ENCODE measurements around the gene IQSEC3. TPM values are rescaled to one million over a fixed set of nuclear protein-coding genes. Genes with fewer than 3 reads are reported as not detected.

The IQSEC3 gene
- total and polyA plus RNA-seq, 2 experiments from 2014 or later, result 0.70 to 2.7 TPM

GRCh38 chr12:176321-177181 is 110.0 kb downstream of the IQSEC3 start:
- Histone ChIP-seq H3K27ac (peak overlapping the region; percentile 87), H3K79me2 (no peaks in the 10 kb centered on the region), H3K9me2 (replicated peaks; ENCODE audit: insufficient read depth) (no peaks in the 10 kb centered on the region), H2AFZ (no peak overlapping the region), H3K4me1 (ENCODE audit: insufficient read depth) (no peaks in the 10 kb centered on the region), H3K27me3 (no peaks in the 10 kb centered on the region), H3K4me3 (no peak overlapping the region), H3K4me2 (no peak overlapping the region), H3K36me3 (replicated peaks; ENCODE audit: insufficient read depth, low read depth) (no peaks in the 10 kb centered on the region), H3K9me3 (ENCODE audit: low read depth) (no peaks in the 10 kb centered on the region), H4K20me1 (ENCODE audit: insufficient read depth, poor library complexity, severe bottlenecking) (no peaks in the 10 kb centered on the region)
- TF ChIP-seq EZH2phosphoT487 (IDR thresholded peaks at IDR 0.05; ENCODE audit: low read depth, severe bottlenecking, unreplicated experiment) (no peak), EZH2 (IDR thresholded peaks at IDR 0.05; ENCODE audit: borderline replicate concordance) (no peak)
- TF ChIP-seq, protein P1, sequence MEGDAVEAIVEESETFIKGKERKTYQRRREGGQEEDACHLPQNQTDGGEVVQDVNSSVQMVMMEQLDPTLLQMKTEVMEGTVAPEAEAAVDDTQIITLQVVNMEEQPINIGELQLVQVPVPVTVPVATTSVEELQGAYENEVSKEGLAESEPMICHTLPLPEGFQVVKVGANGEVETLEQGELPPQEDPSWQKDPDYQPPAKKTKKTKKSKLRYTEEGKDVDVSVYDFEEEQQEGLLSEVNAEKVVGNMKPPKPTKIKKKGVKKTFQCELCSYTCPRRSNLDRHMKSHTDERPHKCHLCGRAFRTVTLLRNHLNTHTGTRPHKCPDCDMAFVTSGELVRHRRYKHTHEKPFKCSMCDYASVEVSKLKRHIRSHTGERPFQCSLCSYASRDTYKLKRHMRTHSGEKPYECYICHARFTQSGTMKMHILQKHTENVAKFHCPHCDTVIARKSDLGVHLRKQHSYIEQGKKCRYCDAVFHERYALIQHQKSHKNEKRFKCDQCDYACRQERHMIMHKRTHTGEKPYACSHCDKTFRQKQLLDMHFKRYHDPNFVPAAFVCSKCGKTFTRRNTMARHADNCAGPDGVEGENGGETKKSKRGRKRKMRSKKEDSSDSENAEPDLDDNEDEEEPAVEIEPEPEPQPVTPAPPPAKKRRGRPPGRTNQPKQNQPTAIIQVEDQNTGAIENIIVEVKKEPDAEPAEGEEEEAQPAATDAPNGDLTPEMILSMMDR (IDR thresholded peaks at IDR 0.05; ENCODE audit: poor library complexity), result no peak
- WGBS (ENCODE audit: low lambda C conversion rate, missing lambda C conversion rate), result 70% methylated on average over 16 of the region's 16 CpGs
- peak; percentile 72 for DNase-seq (ENCODE audit: low spot score)

GRCh38 chr12:177336-177979 is 110.9 kb downstream of the IQSEC3 start:
- Histone ChIP-seq H3K36me3 (replicated peaks; ENCODE audit: insufficient read depth, low read depth) (no peaks in the 10 kb centered on the region), H3K79me2 (no peaks in the 10 kb centered on the region), H3K4me1 (ENCODE audit: insufficient read depth) (no peaks in the 10 kb centered on the region), H3K27ac (no peak overlapping the region), H3K4me2 (no peak overlapping the region), H3K9me3 (ENCODE audit: low read depth) (no peaks in the 10 kb centered on the region), H2AFZ (no peak overlapping the region), H3K27me3 (no peaks in the 10 kb centered on the region), H3K4me3 (no peak overlapping the region), H3K9me2 (replicated peaks; ENCODE audit: insufficient read depth) (no peaks in the 10 kb centered on the region), H4K20me1 (ENCODE audit: insufficient read depth, poor library complexity, severe bottlenecking) (no peaks in the 10 kb centered on the region)
- 82% methylated on average over 11 of the region's 11 CpGs for WGBS (ENCODE audit: low lambda C conversion rate, missing lambda C conversion rate)
- no peak for TF ChIP-seq EZH2 (IDR thresholded peaks at IDR 0.05; ENCODE audit: borderline replicate concordance)
- no peak for TF ChIP-seq EZH2phosphoT487 (IDR thresholded peaks at IDR 0.05; ENCODE audit: low read depth, severe bottlenecking, unreplicated experiment)
- TF ChIP-seq, protein P1 (IDR thresholded peaks at IDR 0.05; ENCODE audit: poor library complexity), result no peak
- no peak for DNase-seq (ENCODE audit: low spot score)

- Histone ChIP-seq H3K27ac (no peak overlapping the region), H3K9me2 (replicated peaks; ENCODE audit: insufficient read depth) (no peaks in the 10 kb centered on the region), H3K4me2 (no peak overlapping the region), H4K20me1 (ENCODE audit: insufficient read depth, poor library complexity, severe bottlenecking) (no peaks in the 10 kb centered on the region), H3K4me3 (no peak overlapping the region), H3K36me3 (replicated peaks; ENCODE audit: insufficient read depth, low read depth) (no peaks in the 10 kb centered on the region), H3K79me2 (no peaks in the 10 kb centered on the region), H3K9me3 (ENCODE audit: low read depth) (no peaks in the 10 kb centered on the region), H3K27me3 (no peaks in the 10 kb centered on the region), H3K4me1 (ENCODE audit: insufficient read depth) (no peaks in the 10 kb centered on the region), H2AFZ (no peak overlapping the region)
- no peak for TF ChIP-seq EZH2 (IDR thresholded peaks at IDR 0.05; ENCODE audit: borderline replicate concordance)
- no peak for TF ChIP-seq EZH2phosphoT487 (IDR thresholded peaks at IDR 0.05; ENCODE audit: low read depth, severe bottlenecking, unreplicated experiment)
- TF ChIP-seq, protein P1 (IDR thresholded peaks at IDR 0.05; ENCODE audit: poor library complexity), result no peak
- 86% methylated on average over 20 of the region's 20 CpGs for WGBS (ENCODE audit: low lambda C conversion rate, missing lambda C conversion rate)
- no peak for DNase-seq (ENCODE audit: low spot score)
Observed at GRCh38 chr12:177980-178828, 111.6 kb downstream of the IQSEC3 start.
